Endothelial cell of umbilical vein (primary cell): ENCODE results near the gene CCS. TPM values are rescaled to one million over a fixed set of nuclear protein-coding genes. Genes with fewer than 3 reads are reported as not detected.

Source experiments
- BruUV-seq: library from RNA; stranded (reverse); fragments of 400-500 nt; replicated peaks from 2 replicates; lab custom pipeline; 2021; lab: Mats Ljungman, UMichigan
- CTCF ChIA-PET: fragments of 300-600, 350-600 bp; sonication (Branson Sonifier 250); formaldehyde crosslinking; loops from one replicate; lab custom pipeline; 2021; ENCODE audit warnings: antibody characterized with exemption, inconsistent platforms; lab: Charles Lee
- POLR2A ChIA-PET: fragments of 300-600, 350-600 bp; sonication (Branson Sonifier 250); formaldehyde crosslinking; loops from one replicate; lab custom pipeline; 2021; ENCODE audit warnings: antibody characterized with exemption, inconsistent platforms; lab: Charles Lee
- DNase-seq: peaks from one replicate; pipeline ENCODE4 v3.0.0-alpha.2; 2011; ENCODE audit warnings: low read depth, low spot score
- FAIRE-seq: peaks from 2 replicates; lab custom pipeline; 2011; peaks lifted over from hg19 to GRCh38; lab: Jason Lieb, UNC
- H2AFZ ChIP-seq: 2 replicates; pipeline ENCODE4 v1.6.0; 2012; ENCODE audit warnings: low read depth, low read length, control low read depth, inconsistent platforms
- H3K27ac ChIP-seq: 2 replicates; pipeline ENCODE4 v1.5.1; 2011; ENCODE audit warnings: low read depth, mild to moderate bottlenecking, control low read depth, low read length, moderate library complexity; ENCODE audit not compliant: insufficient read depth
- H3K27me3 ChIP-seq, 2 experiments: 2 replicates each; pipeline versions ENCODE4 v1.6.0 to v1.6.1; 2011; ENCODE audit warnings: low read length in 2 of 2, mixed read lengths in 1 of 2; ENCODE audit not compliant: control insufficient read depth in 2 of 2, insufficient read depth in 2 of 2
- H3K36me3 ChIP-seq, 2 experiments: 2 replicates in 1 of 2; 3 replicates in 1 of 2; pipeline ENCODE4 v1.5.1; 2011; ENCODE audit warnings: low read length in 2 of 2, mild to moderate bottlenecking in 1 of 2, moderate library complexity in 1 of 2; ENCODE audit not compliant: control insufficient read depth in 2 of 2, insufficient read depth in 2 of 2; ENCODE audit errors: extremely low read depth in 1 of 2
- H3K4me1 ChIP-seq: 3 replicates; pipeline ENCODE4 v1.5.1; 2011; ENCODE audit warnings: mild to moderate bottlenecking, low read length; ENCODE audit not compliant: control insufficient read depth, insufficient read depth; ENCODE audit errors: extremely low read depth
- H3K4me2 ChIP-seq: 2 replicates; pipeline ENCODE4 v1.6.1; 2011; ENCODE audit warnings: low read length, control low read depth, mixed read lengths; ENCODE audit not compliant: insufficient read depth
- H3K4me3 ChIP-seq, 3 experiments: fragments of 200-600 bp in 1 of 3; sonication (generic), shearing (Covaris generic) in 1 of 3; replicated peaks in 1 of 3; 2 replicates each; pipeline ENCODE4 v1.5.1; 2011 to 2016; ENCODE audit warnings: control low read depth in 3 of 3, low read length in 3 of 3, mild to moderate bottlenecking in 2 of 3, inconsistent platforms in 1 of 3, low read depth in 1 of 3, moderate library complexity in 1 of 3; ENCODE audit not compliant: insufficient read depth in 1 of 3
- H3K79me2 ChIP-seq: 2 replicates; pipeline ENCODE4 v1.6.0; 2012; ENCODE audit warnings: low read length, inconsistent platforms; ENCODE audit not compliant: control insufficient read depth, insufficient read depth
- H3K9ac ChIP-seq: replicated peaks from 2 replicates; pipeline ENCODE3; 2011; ENCODE audit warnings: low read length, control low read depth; ENCODE audit not compliant: insufficient read depth; ENCODE audit errors: extremely low read depth
- H3K9me1 ChIP-seq: replicated peaks from 3 replicates; pipeline ENCODE4 v1.6.0; 2011; ENCODE audit warnings: mild to moderate bottlenecking, low read length; ENCODE audit not compliant: control insufficient read depth, insufficient read depth; ENCODE audit errors: extremely low read depth
- H3K9me3 ChIP-seq: replicated peaks from 2 replicates; pipeline ENCODE4 v1.5.1; 2012; ENCODE audit warnings: low read length, inconsistent platforms; ENCODE audit not compliant: control insufficient read depth, insufficient read depth
- H4K20me1 ChIP-seq: replicated peaks from 2 replicates; pipeline ENCODE3; 2011; ENCODE audit warnings: mild to moderate bottlenecking, low read length; ENCODE audit not compliant: control insufficient read depth, insufficient read depth; ENCODE audit errors: extremely low read depth
- GATA2 ChIP-seq: IDR thresholded peaks from 2 replicates; pipeline ENCODE4 v1.7.0; 2011; ENCODE audit warnings: low read depth, mild to moderate bottlenecking, moderate library complexity, mixed read lengths, low read length; ENCODE audit not compliant: insufficient read length, insufficient read depth
- MYC ChIP-seq: IDR thresholded peaks from one replicate; pipeline ENCODE4 v1.6.1; 2011; ENCODE audit warnings: mild to moderate bottlenecking, low read depth, low read length
- POLR2A ChIP-seq: IDR thresholded peaks from 2 replicates; pipeline ENCODE4 v1.6.1; 2012; ENCODE audit warnings: low read depth, mild to moderate bottlenecking, control low read depth, low read length
- POLR2AphosphoS5 ChIP-seq: IDR thresholded peaks from 2 replicates; pipeline ENCODE4 v1.6.1; 2012; ENCODE audit warnings: low read depth, mild to moderate bottlenecking, control low read depth, low read length, moderate library complexity; ENCODE audit not compliant: insufficient read depth
- dilution Hi-C: fragments of 300-500 bp; cut with MboI; formaldehyde crosslinking; loops from one replicate; pipeline ENCODE4 v1.15.0; 2019; ENCODE audit warnings: low sequenced_read_pairs; ENCODE audit not compliant: extremely low pct_ligation_motif_present
- intact Hi-C: fragments of 100-400 bp; cut with micrococcal nuclease; formaldehyde crosslinking; loops from one replicate; pipeline ENCODE4 v1.10.0; 2022
- polyA plus RNA-seq, 4 experiments: library from polyadenylated mRNA; depleted of rRNA in 3 of 4; stranded (reverse) in 3 of 4; unstranded in 1 of 4; fragments of >200 nt; gene quantifications; 2 replicates each; pipeline versions ENCODE4 v1.2.1 to v1.2.3, GENCODE V29; 2011 to 2012; ENCODE audit warnings: missing spikeins in 1 of 4
- total RNA-seq: library from RNA; stranded (reverse); gene quantifications from 2 replicates; pipeline ENCODE4 v1.2.3, GENCODE V29; 2021
- TF ChIP-seq, protein P1 (sequence below), 2 donors: IDR thresholded peaks; 1 replicate in 1 of 2; 2 replicates in 1 of 2; pipeline ENCODE4 v1.5.1; 2011; ENCODE audit warnings: low read length in 2 of 2, mild to moderate bottlenecking in 2 of 2, moderate library complexity in 2 of 2, control low read depth in 1 of 2, inconsistent platforms in 1 of 2, low read depth in 1 of 2; ENCODE audit not compliant: insufficient read depth in 1 of 2; ENCODE audit errors: extremely low read depth in 1 of 2
- TF ChIP-seq, protein P2 (sequence below): IDR thresholded peaks from 2 replicates; pipeline ENCODE4 v1.6.1; 2011; ENCODE audit not compliant: insufficient read depth, insufficient read length

CCS gene
- total and polyA plus RNA-seq, 2 donors (not counting 3 experiments of a cell fraction or from before 2014, with no cell fraction given): 38.7 to 39.0 TPM

DNA sequence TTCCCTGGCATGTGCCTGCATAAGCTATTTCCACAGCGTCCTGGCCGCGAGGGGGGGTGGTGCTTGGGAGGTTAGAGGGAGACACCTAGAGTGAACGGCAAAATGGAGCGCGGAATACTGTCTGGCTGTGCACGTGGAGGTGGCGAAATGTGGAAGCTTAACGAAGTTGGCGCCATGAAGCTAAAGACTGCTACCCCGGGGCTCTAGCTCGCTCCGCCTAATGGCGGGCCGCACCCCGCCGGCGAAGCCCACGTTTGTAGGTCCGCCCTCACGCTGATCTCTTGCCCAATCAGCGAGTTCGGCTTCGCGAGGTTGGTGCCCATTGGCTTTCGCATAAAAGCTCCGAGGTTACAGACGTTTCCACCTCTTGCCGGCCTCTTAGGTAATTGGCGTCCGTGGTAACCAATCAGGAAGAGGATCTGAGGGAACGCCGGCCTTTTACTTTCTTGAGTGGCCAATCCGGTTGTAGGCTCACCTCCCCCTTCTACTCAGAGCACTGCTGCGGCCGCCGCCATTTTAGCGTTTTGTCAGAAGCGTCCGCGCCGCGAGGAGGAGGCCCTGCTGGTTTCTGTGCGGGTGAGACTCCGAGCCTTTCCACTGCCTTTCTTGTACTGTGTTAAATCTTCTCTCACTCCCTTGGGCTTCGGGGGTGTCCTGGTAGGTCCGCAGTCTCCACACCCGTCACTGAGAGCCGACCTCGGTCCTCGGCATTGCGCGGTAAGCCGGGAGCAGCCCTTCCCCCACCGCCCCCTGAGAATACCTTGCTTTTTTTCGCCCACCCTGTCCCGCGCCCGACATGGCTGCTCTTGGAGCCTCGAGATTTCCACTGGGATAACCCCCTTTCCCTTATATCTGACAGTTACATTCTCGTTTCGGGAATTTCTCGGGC is 45.4 kb downstream of the CCS start, which contains the start of gene RBM4:
Gene RBM4, plus strand, starts transcription at position 527 of the 889 bp plus-strand sequence. CDS start 1,009 bp downstream, outside the sequence.
- TF ChIP-seq POLR2A (peak; percentile 97), GATA2 (no peak), MYC (no peak), POLR2AphosphoS5 (peak; percentile 96)
- TF ChIP-seq, protein P1, sequence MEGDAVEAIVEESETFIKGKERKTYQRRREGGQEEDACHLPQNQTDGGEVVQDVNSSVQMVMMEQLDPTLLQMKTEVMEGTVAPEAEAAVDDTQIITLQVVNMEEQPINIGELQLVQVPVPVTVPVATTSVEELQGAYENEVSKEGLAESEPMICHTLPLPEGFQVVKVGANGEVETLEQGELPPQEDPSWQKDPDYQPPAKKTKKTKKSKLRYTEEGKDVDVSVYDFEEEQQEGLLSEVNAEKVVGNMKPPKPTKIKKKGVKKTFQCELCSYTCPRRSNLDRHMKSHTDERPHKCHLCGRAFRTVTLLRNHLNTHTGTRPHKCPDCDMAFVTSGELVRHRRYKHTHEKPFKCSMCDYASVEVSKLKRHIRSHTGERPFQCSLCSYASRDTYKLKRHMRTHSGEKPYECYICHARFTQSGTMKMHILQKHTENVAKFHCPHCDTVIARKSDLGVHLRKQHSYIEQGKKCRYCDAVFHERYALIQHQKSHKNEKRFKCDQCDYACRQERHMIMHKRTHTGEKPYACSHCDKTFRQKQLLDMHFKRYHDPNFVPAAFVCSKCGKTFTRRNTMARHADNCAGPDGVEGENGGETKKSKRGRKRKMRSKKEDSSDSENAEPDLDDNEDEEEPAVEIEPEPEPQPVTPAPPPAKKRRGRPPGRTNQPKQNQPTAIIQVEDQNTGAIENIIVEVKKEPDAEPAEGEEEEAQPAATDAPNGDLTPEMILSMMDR (IDR thresholded peaks at IDR 0.05; ENCODE audit: extremely low read depth in 1 of 2, insufficient read depth in 1 of 2, low read depth in 1 of 2, low read length in 2 of 2): peak in 1 of 2 donors; percentile 21
- TF ChIP-seq, protein P2, sequence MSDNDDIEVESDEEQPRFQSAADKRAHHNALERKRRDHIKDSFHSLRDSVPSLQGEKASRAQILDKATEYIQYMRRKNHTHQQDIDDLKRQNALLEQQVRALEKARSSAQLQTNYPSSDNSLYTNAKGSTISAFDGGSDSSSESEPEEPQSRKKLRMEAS: peak; percentile 39
- Histone ChIP-seq H3K36me3 (peaks cover 9 to 25% of the 10 kb centered on the region in 2 experiments), H3K27ac (peak within 1 kb of the TSS; percentile 72), H2AFZ (peak within 1 kb of the TSS; percentile 66), H3K4me3 (peak within 1 kb of the TSS; percentile 84 to 94 (median 89)), H3K79me2 (peaks cover 87% of the 10 kb centered on the region), H3K27me3 (no peaks in the 10 kb centered on the region), H3K4me2 (peak within 1 kb of the TSS; percentile 90), H3K4me1 (peaks cover 45% of the 10 kb centered on the region), H3K9me1 (no peaks in the 10 kb centered on the region), H3K9me3 (no peaks in the 10 kb centered on the region), H3K9ac (peak within 1 kb of the TSS; percentile 95), H4K20me1 (peaks cover 31% of the 10 kb centered on the region)
- BruUV-seq: TSS peak; percentile 56
- FAIRE-seq: peak; percentile 96
- dilution Hi-C loops (no loop called here), intact Hi-C loops (loop anchor here (1.0 kb wide), 4 partner anchors 22 to 94 kb away; partner anchors contain the start of genes CCDC87, CCS, RBM14 and RBM4B)
- POLR2A ChIA-PET: interaction anchor here (0.6 to 1.9 kb wide), 13 partner anchors 10 to 1662 kb away, joined by 3 to 27 read pairs (median 4); partner anchors contain the start of genes CTSF, DPP3, RBM14 and RBM4B
- CTCF ChIA-PET: interaction anchor here (0.6 to 3.4 kb wide), 19 partner anchors 9 to 220 kb away, joined by 3 to 32 read pairs (median 3); partner anchors contain the start of genes CCDC87, CCS, MRPL11 and RBM4B
- peak; percentile 100 for DNase-seq
